Ammon's horn (tissue), 1 donor: ENCODE measurements around the gene CALCOCO2.
"Not testable (repeated sequence)": the region's sequence is repeated elsewhere in the genome, so short reads cannot be mapped to it uniquely, and the experiment has no call there.

Experiments used
- DNase-seq: peaks from one replicate; pipeline ENCODE4 v3.0.0-alpha.2; 2016; ENCODE audit warnings: low spot score

The CALCOCO2 gene

DNA sequence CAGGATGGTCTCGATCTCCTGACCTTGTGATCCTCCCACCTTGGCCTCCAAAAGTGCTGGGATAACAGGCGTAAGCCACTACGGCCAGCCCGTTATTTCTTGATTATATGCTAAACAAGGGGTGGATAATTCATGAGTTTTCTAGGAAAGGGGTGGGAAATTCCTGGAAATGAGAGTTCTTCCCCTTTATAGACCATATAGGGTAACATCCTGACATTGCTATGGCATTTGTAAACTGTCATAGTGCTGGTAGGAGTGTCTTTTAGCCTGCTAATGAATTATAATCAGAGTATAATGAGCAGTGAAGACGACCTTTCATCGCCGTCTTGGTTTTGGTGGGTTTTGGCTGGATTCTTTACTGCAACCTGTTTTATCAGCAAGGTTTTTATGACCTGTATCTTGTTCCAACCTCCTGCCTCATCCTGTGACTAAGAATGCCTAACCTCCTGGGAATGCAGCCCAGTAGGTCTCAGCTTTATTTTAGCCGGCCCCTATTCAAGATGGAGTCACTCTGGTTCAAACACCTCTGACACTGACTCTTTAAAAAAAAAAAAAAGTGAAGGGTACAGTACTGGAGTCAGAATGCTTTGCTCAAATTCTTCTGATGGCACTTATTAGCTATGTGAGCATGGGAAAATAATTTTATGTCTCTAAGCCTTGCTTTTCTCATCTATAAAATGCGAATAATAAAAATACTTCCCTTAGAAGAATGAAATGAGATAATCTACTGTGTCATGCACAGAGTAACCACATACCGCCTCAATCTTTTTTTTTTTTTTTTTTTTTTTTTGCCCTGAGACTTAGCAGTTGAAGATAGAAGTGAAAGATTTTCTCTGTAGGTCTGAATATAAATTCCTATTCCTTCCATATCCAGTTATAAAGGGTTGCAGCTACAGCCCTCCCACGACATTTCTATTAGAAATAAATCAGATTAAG, 5.1 kb upstream of the CALCOCO2 start:
- DNase-seq, result no peak

DNA sequence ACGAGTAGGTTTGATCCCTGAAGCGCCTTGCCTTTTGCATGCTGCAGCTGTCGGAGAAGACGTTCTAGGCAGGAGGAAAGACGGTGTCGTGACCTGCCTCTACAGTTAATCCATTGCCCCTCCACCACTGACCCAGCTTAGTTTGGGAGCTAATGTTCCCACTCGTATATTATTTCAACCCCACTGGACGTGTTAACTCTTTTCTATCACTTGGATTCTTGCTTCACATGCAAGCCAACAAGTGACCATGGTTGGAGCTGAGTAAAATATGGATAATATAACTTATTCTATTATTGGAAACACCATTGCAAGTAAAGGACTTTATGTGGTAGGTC, 681 bp downstream of the CALCOCO2 start:
- no peak for DNase-seq

DNA sequence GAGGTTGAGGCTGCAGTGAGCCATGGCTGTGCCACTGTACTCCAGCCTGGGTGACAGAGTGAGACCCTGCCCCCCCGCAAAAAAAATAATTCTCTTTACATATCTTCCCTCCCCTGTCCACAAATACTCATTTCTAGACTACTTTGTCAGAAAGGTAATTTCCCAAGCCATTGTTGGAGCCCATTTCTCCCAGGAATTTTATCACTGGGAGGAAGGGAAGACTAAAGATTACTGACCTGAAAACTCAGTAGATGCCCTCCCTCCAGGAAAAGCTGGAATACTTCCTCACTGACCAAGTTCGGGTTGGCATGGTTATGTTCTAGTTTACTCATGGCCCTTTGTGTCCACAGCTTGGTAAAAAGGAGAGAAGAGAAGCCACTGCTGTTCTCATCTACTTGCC, 4.1 kb downstream of the CALCOCO2 start:
- no peak for DNase-seq

DNA sequence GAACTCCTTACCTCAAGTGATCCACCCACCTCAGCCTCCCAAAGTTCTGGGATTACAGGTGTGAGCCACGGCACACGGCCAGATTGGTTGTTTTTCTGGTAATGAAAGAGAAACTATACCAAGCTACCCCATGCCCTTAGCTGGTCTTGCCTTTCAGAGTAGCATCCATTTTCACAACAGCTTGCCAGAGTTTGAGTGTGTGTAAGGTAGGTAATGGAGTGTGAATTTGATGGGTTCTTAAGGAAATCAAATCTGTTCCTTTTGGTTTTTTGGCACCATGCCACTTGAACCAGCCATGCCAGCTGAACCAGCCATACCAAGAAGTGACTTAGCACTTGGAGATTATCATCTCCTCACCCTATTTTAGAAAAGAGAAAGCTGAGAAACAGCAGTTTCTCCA, 5.1 kb downstream of the CALCOCO2 start:
- DNase-seq, result no peak

DNA sequence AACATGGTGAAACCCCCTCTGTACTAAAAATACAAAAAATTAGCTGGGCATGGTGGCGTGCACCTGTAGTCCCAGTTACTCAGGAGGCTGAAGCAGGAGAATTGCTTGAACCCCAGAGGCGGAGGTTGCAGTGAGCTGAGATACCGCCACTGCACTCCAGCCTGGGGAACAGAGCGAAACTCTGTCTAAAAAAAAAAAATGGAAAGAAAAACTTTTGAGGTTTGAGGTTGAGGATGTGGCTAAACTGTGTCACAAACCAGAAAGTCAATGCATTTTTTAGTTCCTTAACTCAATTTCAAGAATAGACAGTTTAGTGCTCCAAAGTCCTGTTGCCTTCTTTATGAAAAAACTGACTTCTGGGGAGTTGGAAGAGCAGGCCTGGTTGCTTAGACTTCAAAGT, 6.6 kb downstream of the CALCOCO2 start:
- not testable (repeated sequence) for DNase-seq

DNA sequence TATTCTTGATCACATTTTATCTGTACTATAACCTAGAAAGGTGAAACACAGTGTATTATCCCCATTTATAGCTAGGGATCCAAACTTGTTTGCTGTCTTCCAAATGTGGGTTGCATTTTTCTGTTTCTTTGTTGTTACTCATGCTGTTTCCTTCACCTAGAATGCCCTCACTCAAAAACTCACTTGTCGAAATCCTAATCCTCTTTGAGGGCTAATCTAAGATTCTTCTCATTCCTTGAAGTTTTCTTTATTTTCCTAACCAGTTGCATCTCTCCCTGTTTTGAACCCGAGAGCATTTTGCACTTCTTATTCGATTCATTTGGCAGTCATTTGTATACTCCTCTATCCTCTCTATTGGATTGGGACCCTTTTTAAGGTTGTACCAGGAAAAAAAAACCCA, 9.6 kb downstream of the CALCOCO2 start:
- no peak for DNase-seq

DNA sequence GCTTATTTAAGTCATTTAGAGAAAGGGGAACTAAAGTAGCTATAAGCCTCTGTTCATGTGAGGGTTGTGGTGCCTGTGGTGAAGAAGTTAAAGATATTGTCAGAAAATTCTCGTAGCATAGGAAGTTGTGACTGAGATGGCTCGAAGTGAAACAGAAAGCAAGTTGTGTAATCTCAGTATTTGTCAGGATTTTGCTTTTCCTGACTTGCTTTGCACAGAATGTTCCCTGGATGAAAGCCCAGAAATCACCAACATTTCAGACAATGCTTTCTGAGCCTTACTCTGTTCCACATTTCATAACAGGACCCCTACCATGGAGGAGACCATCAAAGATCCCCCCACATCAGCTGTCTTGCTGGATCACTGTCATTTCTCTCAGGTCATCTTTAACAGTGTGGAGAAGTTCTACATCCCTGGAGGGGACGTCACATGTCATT, 10.6 kb downstream of the CALCOCO2 start:
- peak; percentile 77 for DNase-seq

DNA sequence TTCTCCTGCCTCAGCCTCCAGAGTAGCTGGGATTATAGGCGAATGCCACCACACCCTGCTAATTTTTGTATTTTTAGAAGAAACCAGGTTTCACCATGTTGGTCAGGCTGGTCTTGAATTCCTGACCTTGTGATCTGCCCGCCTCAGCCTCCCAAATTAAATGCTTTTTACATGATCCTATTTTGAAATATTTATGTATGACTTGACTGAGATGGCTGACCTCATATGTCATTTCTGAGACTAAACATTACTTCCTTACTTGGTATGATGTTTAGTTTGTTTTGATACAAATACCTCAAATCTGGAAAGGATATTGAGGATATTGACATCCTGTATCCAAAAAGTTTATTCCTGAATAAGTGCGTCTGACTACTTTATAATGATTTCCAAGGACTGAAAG, 11.9 kb downstream of the CALCOCO2 start:
- DNase-seq, result no peak

DNA sequence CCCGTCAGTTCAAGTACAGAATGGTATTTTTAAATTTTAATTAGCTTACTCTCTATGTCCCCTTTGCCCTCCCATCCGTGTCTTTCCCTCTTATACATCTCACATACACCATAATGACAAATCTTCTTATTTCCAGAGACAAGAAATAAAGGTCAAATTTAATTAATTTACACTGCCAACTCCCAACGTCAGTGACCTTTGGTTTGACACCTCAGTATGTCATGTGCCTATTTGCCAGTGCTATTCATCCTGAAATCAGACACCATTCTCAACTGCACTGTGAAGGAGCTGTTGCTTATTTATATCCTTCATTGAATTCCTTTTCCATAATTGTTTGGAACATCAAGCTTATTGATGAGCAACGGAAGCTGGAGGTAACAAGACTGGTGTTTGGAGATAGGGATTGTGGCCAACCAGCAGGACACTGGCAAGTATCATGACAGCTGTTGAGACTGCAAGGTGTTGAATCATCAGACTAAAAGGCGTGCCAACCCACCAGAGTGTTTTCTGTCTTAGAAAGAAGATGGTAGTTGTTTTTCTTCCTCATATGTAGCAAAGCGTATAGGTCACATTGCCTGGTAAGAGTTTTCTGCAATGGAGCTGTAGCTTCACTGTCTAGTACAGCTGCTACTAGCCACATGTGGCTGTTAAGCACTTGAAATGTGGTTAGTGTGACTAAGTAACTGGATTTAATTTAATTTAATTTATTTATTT, 12.5 kb downstream of the CALCOCO2 start:
- no peak for DNase-seq

DNA sequence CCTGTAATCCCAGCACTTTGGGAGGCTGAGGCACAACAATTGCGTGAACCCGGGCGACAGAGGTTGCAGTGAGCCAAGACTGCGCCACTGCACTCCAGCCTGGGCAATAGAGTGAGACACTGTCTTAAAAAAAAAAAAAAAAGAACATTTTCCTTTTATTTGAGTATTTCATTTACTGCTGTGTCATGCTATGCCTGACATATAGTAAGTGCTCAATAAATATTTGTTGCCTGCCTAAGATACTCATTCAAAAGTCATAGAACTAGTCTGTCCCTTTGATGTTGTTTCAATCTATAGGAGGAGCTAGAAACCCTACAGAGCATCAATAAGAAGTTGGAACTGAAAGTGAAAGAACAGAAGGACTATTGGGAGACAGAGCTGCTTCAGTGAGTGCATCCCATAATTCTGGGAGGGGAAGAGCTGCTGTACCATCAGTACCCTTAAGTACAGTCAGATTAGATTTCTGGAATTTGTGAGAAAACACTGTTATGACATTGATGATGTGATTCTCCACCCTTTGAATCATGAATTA, 20.0 kb downstream of the CALCOCO2 start:
- DNase-seq, result no peak

DNA sequence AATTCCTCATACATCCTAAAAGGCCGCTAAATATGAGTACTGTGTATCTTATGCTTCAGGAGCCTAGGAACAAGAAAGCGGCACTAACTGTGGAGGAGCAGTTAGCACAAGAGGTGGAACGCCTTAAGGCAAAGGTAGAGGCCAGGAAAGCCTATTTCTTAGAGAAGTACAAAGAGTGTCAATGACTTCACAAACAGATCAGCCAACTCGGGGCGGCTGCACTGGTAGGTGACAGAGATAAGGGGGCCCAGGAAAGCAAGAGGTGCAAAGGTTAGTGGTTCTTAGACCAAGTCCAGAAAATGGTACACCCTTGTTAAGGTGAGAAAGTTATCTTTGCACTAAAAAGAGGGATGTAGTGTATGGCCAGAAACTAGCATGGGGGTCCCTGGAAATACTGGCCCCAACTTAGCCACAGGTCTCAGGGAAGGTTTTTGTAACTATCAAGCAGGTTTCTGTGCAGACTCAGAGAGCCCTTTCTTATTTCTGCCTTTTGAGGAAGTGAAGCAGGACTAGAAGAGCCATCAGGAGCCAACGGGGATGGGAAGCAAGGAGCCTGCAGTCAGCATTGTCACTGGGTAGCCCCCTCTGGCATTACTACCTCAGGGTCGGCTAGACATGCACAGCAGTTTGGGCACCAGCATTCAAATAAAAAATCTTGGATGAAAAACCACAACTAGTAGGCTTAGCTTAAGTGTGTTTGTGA, 24.1 kb downstream of the CALCOCO2 start:
- DNase-seq, result no peak

DNA sequence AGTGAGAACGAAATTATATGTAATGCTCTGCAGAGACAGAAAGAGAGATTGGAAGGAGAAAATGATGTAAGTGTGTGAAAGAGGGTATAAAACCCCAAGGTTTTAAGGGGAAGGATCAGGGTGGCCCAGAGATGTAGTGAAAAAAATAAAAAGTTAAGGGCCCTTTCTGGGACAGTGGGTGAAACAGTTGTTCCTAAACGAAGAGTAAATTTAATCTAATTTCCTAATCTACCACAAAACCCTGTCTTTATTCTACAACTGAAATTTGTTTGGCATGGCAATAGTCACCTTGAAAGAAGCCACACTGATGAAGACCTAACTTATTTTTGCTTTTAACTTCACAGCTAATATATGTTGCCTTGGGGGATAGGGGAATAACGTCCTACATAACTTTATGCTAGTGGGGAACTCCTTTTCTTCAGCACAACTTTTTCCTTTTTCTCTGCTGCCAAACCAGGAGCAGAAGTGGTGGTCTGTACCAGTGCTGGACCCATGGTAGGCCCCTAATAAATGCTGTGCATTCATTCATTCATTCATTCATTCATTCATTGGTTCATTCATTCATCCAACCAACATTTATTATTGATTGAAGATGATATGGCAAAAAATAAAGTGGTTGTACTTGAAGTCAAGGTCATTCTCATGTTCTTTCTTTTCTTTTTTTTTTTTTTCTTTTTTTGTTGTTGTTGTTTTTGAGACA, 25.4 kb downstream of the CALCOCO2 start:
- DNase-seq, result no peak

DNA sequence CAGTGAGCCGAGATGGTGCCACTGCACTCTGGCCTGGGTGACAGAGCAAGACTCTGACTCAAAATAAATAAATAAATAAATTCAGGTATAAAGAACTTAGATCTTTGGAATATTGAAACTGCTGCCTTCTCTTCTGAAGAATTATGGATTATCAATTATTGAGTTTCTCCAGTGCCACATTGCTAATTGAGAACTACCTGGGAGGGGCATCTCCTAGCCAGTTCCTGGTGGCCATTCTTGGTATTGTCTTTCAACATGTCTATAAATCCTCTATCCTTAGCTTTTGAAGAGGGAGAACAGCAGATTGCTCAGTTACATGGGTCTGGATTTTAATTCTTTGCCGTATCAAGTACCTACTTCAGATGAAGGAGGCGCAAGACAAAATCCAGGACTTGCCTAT, 29.2 kb downstream of the CALCOCO2 start:
- no peak for DNase-seq

DNA sequence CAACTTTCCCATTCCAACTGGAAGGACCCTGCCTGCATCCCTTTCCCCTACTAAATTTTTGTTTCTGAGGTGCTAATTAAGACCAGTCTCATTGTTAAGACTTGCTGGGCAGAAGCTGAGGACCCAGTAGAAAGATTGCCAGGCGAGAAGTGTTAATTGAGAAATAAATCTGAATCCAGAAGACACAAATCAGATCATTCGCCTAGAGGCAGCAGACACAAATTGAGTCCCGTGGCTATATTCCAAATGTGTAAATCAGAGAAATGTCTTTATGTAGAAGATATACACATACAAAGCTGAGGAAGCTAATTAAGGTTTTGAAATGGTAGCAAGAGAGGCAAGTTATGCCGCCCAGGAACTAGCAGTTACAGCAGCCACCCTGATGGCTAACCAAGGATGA, 29.6 kb downstream of the CALCOCO2 start:
- no peak for DNase-seq

DNA sequence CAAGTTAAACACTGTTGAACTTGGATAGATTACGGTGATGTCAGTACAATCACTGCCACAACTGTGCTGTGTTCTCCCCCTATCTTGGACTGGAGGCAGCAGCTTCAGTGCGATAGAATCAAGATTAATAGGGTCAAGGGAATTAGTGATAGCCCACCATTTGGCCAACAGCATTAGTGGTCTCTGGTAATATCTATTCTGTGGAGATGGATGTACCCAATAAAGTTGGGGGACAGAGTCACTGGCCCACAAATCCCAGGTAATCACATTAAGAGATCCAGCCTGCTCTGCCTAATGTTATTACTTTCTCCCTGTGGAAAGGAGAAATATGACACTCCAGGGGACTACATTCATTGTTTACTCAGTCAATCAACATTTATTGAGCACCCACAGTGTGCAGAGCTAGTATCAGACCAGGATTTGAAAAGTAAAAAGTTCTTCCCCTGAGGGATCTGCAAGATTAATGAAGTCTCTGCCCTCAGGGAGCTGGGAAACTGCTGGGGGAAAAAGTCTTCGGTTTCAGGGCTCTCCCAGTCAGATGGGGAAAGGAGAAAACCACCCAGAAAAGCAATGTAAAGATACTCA, 38.2 kb downstream of the CALCOCO2 start:
- DNase-seq, result no peak

DNA sequence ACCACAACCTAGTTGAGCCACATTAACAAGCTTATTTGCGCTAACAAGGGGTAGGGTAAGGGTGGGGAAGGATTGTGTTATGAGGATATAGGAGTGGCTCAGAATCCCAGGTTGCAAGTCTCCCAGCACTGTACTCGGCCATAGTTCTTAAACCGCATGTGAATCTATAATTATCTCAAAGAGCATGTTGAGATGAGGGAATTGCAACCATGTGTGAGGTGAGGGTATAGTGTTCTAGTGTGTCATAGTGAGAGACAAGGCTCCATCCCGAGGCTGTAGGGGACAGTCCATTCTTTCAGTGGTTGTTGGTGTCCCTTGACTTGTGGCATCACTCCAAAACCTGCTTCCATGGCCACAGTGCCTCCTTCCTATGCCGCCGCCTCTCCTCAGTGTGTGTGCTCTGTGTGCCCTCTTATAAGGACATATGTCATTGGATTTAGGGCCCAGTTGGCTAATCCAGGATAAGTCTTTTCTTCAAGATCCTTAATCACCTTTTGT, 39.0 kb downstream of the CALCOCO2 start:
- no peak for DNase-seq

DNA sequence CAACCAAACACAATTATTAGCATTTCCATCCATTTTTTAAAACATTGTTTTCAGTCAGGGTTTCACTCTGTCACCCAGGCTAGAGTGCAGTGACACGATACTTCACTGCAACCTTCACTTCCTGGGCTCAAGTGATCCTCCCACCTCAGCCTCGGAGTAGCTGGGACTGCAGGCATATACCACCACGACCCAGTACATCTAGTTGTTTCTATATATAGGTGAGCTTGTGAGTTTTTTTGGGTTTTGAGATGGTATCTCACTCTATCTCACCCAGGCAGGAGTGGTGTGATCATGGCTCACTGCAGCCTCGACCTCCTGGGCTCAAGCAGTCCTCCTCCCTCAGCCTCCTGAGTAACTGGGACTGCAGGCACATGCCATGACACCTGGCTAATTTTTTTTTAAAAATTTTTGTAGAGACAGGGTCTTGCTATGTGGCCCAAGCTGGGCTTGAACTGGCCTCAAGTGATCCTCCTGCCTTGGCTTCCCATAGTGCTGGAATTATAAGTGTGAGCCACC, 40.3 kb downstream of the CALCOCO2 start:
- DNase-seq, result no peak

DNA sequence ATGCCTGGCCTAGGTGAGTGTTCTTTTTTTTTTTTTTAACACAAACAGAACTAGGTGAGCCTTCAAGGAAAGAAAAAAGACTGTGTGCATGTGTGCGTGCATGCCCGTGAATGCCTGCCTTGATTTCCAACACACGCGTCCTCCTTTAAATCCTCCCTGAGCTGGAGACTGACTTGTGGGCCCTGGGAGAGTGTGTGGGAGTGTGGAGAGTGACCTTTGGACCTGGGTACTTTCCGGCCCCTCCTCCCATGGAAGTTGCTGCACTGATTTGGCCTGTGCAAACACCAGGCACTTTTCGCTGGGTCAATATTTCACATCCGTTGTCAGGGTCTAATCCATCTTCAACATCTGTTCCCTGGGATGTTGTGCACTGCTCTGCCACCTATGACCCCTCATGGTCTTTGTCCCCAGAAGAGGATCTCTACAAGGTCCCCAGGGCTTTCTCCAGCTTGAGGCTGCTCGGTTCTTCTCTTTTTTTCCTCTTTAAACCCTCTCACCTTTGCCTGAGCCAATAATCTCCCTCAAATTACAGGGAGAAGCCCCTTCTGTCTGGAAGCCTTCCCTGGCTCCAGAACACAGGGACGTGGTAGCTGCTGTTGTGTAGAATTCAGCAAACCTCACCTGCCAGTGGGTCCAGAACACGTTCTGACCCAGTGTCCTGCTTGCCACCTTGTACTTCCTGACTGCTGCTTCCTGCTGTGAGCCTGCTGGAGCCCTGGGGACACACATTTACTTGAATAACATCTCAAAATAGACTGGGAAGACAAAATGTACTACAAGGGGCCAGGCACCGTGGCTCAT, 40.9 kb downstream of the CALCOCO2 start:
- DNase-seq, result no peak

DNA sequence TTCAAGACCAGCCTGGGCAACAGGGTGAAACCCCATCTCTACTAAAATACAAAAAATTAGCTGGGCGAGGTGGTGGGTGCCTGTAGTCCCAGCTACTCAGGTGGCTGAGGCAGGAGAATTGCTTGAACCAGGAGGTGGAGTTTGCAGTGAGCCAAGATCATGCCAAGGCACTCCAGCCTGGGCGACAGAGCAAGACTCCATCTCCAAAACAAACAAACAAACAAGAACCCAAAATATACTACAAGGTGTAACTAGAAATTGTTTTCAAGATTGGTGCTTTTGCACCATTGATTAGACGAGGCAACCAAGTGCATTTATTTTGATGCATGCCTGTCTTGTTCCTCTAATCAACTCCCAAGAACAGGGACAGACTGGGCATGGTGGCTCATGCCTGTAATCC, 41.6 kb downstream of the CALCOCO2 start:
- not testable (repeated sequence) for DNase-seq

DNA sequence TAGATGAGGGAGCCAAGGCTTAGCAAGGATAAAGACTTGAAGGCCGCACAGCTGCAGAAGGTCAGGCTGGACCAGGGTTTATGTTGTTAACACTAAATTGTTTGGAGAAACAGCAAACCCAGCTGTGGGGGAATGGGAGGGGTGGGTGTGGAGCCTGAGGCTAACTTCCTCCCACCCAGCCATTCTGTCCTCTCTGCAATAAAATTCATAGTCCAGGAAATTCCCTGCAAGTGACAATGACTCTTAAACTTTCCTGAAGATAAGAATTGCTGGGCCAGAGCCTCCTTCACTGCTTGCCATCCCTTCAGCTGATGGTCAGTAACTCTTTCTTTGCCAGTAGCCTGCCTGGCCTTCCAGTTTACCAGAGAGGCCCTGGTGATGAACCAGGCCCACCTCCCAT, 42.4 kb downstream of the CALCOCO2 start:
- no peak for DNase-seq
